GM12865 (cell line): ENCODE measurements around the gene AWAT2.

Experiments
- DNase-seq: peaks from one replicate; pipeline ENCODE4 v3.0.0; 2010; ENCODE audit warnings: low read depth
- H3K4me3 ChIP-seq: 2 replicates; pipeline ENCODE4 v1.5.1; 2011; ENCODE audit warnings: mild to moderate bottlenecking, low read depth, low read length, control low read depth
- TF ChIP-seq, protein P1 (sequence below): IDR thresholded peaks from 2 replicates; pipeline ENCODE4 v1.5.1; 2011; ENCODE audit warnings: low read length, control low read depth, low read depth, inconsistent platforms; ENCODE audit not compliant: insufficient read depth; ENCODE audit errors: missing control alignments

The AWAT2 gene

DNA sequence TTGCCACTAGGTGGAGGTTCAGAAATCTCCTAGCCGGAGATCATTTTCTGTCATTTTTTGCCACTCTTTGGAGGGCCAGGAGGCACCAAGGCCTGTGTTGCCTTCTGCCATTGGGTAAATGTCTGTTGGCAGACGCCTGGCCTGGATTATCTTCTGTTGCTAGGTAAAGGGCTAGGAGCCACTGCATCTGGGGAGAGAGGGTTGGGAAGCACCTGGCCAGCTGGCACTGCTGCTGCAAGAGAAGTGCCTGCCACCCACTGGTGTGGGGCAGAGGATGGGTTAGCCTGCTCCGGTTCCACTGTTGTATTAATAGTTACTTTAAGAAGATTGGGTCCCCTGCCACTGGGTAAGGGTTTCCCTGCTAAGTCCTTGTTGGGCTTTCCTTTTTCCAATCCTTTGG, 58.1 kb downstream of the AWAT2 start:
- TF ChIP-seq, protein P1, sequence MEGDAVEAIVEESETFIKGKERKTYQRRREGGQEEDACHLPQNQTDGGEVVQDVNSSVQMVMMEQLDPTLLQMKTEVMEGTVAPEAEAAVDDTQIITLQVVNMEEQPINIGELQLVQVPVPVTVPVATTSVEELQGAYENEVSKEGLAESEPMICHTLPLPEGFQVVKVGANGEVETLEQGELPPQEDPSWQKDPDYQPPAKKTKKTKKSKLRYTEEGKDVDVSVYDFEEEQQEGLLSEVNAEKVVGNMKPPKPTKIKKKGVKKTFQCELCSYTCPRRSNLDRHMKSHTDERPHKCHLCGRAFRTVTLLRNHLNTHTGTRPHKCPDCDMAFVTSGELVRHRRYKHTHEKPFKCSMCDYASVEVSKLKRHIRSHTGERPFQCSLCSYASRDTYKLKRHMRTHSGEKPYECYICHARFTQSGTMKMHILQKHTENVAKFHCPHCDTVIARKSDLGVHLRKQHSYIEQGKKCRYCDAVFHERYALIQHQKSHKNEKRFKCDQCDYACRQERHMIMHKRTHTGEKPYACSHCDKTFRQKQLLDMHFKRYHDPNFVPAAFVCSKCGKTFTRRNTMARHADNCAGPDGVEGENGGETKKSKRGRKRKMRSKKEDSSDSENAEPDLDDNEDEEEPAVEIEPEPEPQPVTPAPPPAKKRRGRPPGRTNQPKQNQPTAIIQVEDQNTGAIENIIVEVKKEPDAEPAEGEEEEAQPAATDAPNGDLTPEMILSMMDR, result no peak
- DNase-seq, result no peak
- no peak overlapping the region for H3K4me3 ChIP-seq
